Right ventricle myocardium inferior (tissue), 1 donor: ENCODE measurements around the gene DYNC1LI1. TPM values are rescaled to one million over a fixed set of nuclear protein-coding genes. Genes with fewer than 3 reads are reported as not detected.
"Not testable (repeated sequence)": the region's sequence is repeated elsewhere in the genome, so short reads cannot be mapped to it uniquely, and the experiment has no call there.

Experiments used
- ATAC-seq: fragments of 200-7000 bp; cut with Tn5 transposase; one replicate; pipeline ENCODE4 v1.9.1; 2020; ENCODE audit warnings: mild to moderate bottlenecking, moderate library complexity
- DNase-seq: peaks from one replicate; pipeline ENCODE4 v3.0.0; 2021; ENCODE audit errors: missing footprints
- intact Hi-C: fragments of 100-400 bp; cut with DNase I; formaldehyde crosslinking; loops from one replicate; pipeline ENCODE4 v1.11.0; 2022
- total RNA-seq: library from RNA; stranded (reverse); fragmentation: NEBNext Ultra II Directional; extraction: Animal tissue kit (Norgen Biotek cat#: 25700); gene quantifications from one replicate; pipeline ENCODE4 v1.2.1, GENCODE V29; 2021
- donor health status: DM: no; HTN: yes; CAD: no; lungs with severe emphysema.

DYNC1LI1 gene
- total RNA-seq, 1 donor from 2014 or later = 53.6 TPM

DNA sequence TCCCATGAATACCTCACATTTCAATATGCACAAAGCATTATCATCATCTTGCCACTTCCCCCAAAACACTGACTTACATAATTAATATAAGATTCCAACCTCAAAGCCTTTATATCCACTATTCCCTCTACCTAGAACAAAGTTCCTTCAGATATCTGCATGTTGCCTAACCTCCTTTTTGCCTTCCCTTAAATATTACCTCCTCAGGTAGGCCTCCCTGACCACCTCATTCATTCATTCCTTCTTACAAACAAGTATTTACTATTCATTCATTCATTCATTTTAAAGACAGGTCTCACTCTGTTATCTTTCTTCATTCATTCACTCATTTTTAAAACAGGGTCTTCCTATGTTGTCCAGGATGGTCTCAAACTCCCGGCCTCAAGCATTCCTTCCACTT, 18.6 kb downstream of the DYNC1LI1 start:
- intact Hi-C loops = no loop called here
- ATAC-seq (no peak), DNase-seq (no peak)

DNA sequence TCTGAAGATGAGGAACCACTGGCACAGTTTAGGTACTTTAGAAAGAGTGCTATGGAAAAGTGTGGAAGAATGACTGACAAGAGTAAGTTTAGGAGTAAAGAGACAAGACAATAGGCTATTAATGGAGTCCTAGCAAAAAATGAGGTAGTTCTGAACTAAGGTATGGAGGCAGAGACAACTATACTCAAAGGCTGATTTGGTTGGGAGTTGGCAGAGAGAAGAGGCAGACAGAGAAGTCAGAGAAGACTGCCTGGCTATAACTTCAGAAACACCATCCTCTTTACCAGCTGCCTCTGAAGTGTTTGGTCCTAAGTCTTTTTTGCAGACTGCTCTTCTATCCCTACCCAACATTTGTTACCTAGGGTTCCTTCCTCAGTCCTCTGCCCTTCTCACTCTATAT, 19.2 kb downstream of the DYNC1LI1 start:
- DNase-seq (no peak), ATAC-seq (no peak)
- intact Hi-C loops = no loop called here

DNA sequence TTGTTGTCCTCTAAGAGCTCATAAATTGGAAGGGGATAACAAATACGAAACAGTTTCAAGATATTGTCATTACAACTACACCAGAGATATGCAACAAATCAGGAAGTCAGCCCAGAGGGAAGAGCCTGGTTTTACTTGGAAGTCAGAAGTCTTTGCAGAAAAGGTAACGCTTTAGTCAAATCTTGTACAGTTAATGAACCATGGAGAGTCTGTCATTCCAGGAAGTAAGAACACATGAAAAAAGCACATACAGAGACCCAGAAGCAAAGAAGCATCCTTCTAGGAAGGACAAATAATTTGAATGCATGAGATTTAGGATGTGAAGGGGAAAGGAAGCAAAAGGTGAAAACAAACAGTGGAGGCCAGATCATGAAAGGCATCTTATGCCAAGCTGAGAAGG, 19.6 kb downstream of the DYNC1LI1 start:
- DNase-seq = no peak
- ATAC-seq = no peak
- intact Hi-C loops = no loop called here

- ATAC-seq (no peak), DNase-seq (no peak)
- intact Hi-C loops = no loop called here
These were observed 25.4 kb downstream of the DYNC1LI1 start for GRCh38 chr3:32545305-32545704.

GRCh38 chr3:32544894-32545293, 25.8 kb downstream of the DYNC1LI1 start:
- DNase-seq = no peak
- no peak for ATAC-seq
- intact Hi-C loops = no loop called here

DNA sequence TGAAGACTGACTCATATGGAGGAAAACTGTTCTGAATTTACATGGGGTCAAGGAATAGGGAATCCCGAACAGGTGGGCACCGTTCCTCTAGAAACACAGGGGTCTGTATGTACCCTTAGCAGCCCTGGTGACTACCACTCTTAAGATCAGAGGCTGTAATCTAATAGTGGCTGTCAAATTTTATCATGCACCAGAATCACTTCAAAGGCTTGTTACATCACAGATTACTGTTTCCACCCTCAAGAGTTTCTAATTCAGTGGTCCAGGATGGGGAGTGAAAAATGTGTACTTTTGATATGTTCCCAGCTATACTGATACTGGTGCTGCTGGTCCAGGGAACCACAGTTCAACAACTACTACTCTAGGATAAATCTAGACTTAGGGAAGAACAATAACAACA, 27.9 kb downstream of the DYNC1LI1 start:
- intact Hi-C loops = no loop called here

GRCh38 chr3:32540899-32541298, 29.8 kb downstream of the DYNC1LI1 start:
- DNase-seq (no peak), ATAC-seq (no peak)
- intact Hi-C loops = no loop called here

More for the DNA sequence above, 27.9 kb downstream of the DYNC1LI1 start:
- no peak for ATAC-seq
- DNase-seq = no peak

DNA sequence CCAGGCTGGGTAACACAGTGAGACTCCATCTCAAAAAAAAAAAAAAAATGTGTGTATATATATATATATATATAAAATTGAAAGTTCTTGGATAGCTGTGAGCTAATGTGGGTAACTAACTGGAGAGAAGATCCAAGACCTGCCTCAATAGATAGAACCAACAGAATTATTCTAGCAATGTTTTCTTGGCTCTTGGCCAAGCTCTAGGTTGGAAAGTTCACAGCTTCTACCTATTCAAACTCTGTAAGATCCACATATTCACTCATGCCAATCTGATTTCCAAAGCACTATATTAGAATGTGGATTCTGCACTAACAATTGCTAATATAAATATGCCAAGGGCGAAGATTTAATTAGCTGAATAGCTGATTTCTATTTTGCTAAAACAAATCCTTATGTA, 38.2 kb downstream of the DYNC1LI1 start:
- DNase-seq = no peak
- no peak for ATAC-seq
- intact Hi-C loops = no loop called here

DNA sequence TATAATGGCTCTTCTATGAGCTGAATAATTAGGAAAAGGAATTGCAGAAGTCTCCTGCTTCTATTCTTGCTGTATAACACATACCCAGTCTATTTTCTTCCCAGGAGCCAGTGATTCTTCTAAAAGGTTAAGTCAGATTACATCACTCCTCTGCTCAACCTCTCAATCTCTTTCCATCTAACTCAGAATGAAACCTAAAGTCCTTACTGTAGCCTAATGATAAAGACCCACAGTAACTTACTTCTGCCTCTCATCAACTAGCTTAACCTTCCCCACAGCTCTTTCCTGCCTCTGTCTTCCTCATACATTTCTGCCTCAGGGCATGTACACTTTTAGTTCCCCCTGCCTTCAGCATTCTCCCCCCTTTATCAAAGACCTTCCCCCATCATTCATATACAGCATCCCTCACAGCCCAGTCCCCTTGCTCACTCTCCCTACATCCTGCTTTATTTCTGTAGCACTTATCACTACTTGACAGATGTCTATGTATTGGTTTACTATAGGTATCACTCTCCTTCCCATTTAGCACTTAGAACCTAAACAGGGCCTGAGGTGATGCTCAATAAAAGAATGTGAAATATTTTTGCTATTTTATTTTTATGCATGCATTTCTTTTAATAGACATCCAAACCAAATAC, 39.5 kb downstream of the DYNC1LI1 start:
- no peak for ATAC-seq
- intact Hi-C loops = no loop called here
- no peak for DNase-seq

GRCh38 chr3:32525720-32526119, 44.9 kb downstream of the DYNC1LI1 start:
- no peak for DNase-seq
- no peak for ATAC-seq
- intact Hi-C loops = no loop called here

GRCh38 chr3:32522682-32523081, 48.0 kb downstream of the DYNC1LI1 start:
- intact Hi-C loops = no loop called here
- no peak for DNase-seq
- no peak for ATAC-seq

- intact Hi-C loops, ATAC-seq, DNase-seq: not testable (repeated sequence)
These were observed 51.7 kb downstream of the DYNC1LI1 start for GRCh38 chr3:32518921-32519320.

DNA sequence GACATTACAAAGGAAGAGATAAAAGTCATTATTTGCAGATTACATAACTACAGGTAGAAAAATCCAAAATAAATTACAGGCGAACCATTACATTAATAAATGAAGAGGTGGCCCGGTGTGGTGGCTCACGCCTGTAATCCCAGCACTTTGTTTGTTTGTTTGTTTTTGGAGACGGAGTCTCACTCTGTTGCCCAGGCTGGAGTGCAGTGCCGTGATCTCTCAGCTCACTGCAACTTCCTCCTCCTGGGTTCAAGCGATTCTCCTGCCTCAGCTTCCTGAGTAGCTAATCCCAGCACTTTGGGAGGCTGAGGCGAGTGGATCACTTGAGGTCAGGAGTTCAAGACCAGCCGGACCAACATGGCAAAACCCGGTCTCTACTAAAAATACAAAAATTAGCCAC, 53.9 kb downstream of the DYNC1LI1 start:
- intact Hi-C loops, DNase-seq, ATAC-seq: not testable (repeated sequence)

- intact Hi-C loops = no loop called here
- DNase-seq = no peak
- ATAC-seq = no peak
These were observed 59.7 kb downstream of the DYNC1LI1 start for GRCh38 chr3:32511005-32511404.

- peak; percentile 94 for ATAC-seq
- peak; percentile 69 for DNase-seq
- intact Hi-C loops = loop anchor here (1.0 kb wide), 1 partner anchor 155 kb away; no protein-coding TSS in a partner anchor
These were observed 60.5 kb downstream of the DYNC1LI1 start for GRCh38 chr3:32510075-32510724.

GRCh38 chr3:32508711-32509110, 61.9 kb downstream of the DYNC1LI1 start:
- intact Hi-C loops = no loop called here
- DNase-seq (no peak), ATAC-seq (no peak)

DNA sequence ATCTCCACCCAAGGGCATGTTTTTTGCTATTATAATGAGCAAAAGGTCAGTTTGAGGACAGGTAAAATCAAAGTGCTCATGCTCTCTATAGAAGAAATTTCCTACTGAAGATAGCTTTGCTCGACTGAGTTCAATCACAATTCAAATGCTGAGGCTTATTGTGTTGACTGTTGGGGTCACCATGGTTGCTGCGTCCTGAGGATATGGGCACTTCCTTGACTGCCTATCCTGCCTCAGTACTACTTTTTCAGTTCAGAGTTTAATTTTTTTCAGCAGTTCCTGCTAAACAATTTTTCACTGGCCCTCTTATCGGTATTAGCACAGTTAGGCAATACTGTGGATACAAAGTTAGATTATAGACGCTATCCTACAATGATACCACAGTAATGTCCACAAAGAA, 64.2 kb downstream of the DYNC1LI1 start:
- DNase-seq = no peak
- intact Hi-C loops = no loop called here
- no peak for ATAC-seq

DNA sequence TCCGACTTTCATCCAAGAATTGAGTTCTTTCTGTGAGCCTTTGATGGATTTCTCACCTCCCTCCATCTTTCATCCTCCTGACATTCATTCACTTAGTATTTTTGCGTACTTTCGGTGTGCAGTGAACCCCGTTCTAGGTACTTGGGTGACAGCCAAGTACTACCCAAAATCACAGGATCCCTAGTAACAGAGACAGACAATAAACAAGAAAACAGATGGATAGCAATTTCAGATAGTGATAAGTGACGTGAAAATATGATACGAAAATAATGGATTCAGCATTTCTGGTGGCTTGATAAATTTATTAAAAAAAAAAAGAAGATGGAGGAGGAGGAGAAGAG, 67.7 kb downstream of the DYNC1LI1 start:
- ATAC-seq = no peak
- DNase-seq = no peak
- intact Hi-C loops = loop anchor here (5.0 kb wide), 1 partner anchor 69 kb away; the partner anchor contains the start of gene DYNC1LI1

GRCh38 chr3:32502118-32502945, 68.3 kb downstream of the DYNC1LI1 start, which contains the start of gene CMTM6:
Gene CMTM6, minus strand, starts transcription at chr3:32502852. Its CDS starts 107 bp downstream, at chr3:32502745.
- DNase-seq (peak; percentile 92), ATAC-seq (peak; percentile 96)
- intact Hi-C loops = loop anchor here (5.0 kb wide), 1 partner anchor 70 kb away; the partner anchor contains the start of gene DYNC1LI1

- no peak for ATAC-seq
These were observed 68.9 kb downstream of the DYNC1LI1 start for GRCh38 chr3:32501783-32502117.

More at GRCh38 chr3:32501783-32502117, 68.9 kb downstream of the DYNC1LI1 start:
- intact Hi-C loops = loop anchor here (5.0 kb wide), 1 partner anchor 71 kb away; the partner anchor contains the start of gene DYNC1LI1
- DNase-seq = no peak
